Uterus (tissue), 2 donors: ENCODE data around the gene EPHA1.
"Not testable (repeated sequence)": the region's sequence is repeated elsewhere in the genome, so short reads cannot be mapped to it uniquely, and the experiment has no call there.

Experiments used
- POLR2A ChIP-seq, 2 donors: fragments of 450-650 bp; IDR thresholded peaks; one replicate each; pipeline ENCODE4 v1.6.1; 2016; ENCODE audit warnings: antibody characterized with exemption in 2 of 2, mild to moderate bottlenecking in 1 of 2, moderate library complexity in 1 of 2
- TF ChIP-seq, protein P1 (sequence below), 4 experiments: fragments of 200-600 bp in 2 of 4; fragments of 450-650 bp in 2 of 4; sonication (generic) in 2 of 4; IDR thresholded peaks; one replicate each; pipeline ENCODE4 v1.5.1; 2016 to 2019; ENCODE audit warnings: antibody characterized with exemption in 4 of 4, mild to moderate bottlenecking in 2 of 4, moderate library complexity in 1 of 4

DNA sequence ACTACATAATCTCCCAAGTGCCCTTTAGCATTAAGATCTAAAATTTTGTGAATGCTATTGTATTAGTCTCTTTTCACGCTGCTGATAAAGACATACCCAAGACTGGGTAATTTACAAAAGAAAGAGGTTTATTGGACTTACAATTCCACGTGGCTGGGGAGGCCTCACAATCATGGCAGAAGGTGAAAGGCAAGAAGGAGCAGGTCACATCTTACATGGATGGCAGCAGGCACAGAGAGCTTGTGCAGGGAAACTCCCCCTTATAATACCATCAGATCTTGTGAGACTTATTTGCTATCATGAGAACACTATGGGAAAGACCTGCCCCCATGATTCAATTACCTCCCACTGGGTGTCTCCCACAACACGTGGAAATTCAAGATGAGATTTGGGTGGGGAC is 12.0 kb upstream of the EPHA1 start:
- TF ChIP-seq, protein P1, sequence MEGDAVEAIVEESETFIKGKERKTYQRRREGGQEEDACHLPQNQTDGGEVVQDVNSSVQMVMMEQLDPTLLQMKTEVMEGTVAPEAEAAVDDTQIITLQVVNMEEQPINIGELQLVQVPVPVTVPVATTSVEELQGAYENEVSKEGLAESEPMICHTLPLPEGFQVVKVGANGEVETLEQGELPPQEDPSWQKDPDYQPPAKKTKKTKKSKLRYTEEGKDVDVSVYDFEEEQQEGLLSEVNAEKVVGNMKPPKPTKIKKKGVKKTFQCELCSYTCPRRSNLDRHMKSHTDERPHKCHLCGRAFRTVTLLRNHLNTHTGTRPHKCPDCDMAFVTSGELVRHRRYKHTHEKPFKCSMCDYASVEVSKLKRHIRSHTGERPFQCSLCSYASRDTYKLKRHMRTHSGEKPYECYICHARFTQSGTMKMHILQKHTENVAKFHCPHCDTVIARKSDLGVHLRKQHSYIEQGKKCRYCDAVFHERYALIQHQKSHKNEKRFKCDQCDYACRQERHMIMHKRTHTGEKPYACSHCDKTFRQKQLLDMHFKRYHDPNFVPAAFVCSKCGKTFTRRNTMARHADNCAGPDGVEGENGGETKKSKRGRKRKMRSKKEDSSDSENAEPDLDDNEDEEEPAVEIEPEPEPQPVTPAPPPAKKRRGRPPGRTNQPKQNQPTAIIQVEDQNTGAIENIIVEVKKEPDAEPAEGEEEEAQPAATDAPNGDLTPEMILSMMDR (IDR thresholded peaks at IDR 0.05): not testable (repeated sequence)
- not testable (repeated sequence) for TF ChIP-seq POLR2A (IDR thresholded peaks at IDR 0.05)
